DOHH2 (cell line): Measurements from ENCODE around the gene FRMD8.

Source experiments
- H3F3A ChIP-seq: fragments of 200-600 bp; sonication (generic), shearing (Covaris generic); 2 replicates; pipeline ENCODE4 v1.6.0; 2016; ENCODE audit warnings: antibody characterized with exemption, mild to moderate bottlenecking; ENCODE audit not compliant: control insufficient read depth, insufficient read depth
- H3K27ac ChIP-seq: fragments of 200-600 bp; sonication (generic); 2 replicates; pipeline ENCODE4 v1.5.1; 2014; ENCODE audit warnings: low read depth, mild to moderate bottlenecking, low read length, moderate library complexity
- H3K27me3 ChIP-seq: fragments of 200-600 bp; sonication (generic); 2 replicates; pipeline ENCODE4 v1.6.1; 2014; ENCODE audit warnings: mild to moderate bottlenecking, low read length, mixed read lengths; ENCODE audit not compliant: control insufficient read depth
- H3K36me3 ChIP-seq: fragments of 200-600 bp; sonication (generic); 2 replicates; pipeline ENCODE4 v1.6.1; 2014; ENCODE audit warnings: mild to moderate bottlenecking, low read length, moderate library complexity, mixed read lengths; ENCODE audit not compliant: control insufficient read depth
- H3K4me1 ChIP-seq: fragments of 200-600 bp; sonication (generic); 2 replicates; pipeline ENCODE4 v1.6.1; 2014; ENCODE audit warnings: mild to moderate bottlenecking, low read length, mixed read lengths; ENCODE audit not compliant: control insufficient read depth
- H3K4me2 ChIP-seq: fragments of 200-600 bp; sonication (generic); 2 replicates; pipeline ENCODE4 v1.6.0; 2014; ENCODE audit warnings: mild to moderate bottlenecking, low read length, moderate library complexity
- H3K4me3 ChIP-seq: fragments of 200-600 bp; sonication (generic); 2 replicates; pipeline ENCODE4 v1.5.1; 2014; ENCODE audit warnings: mild to moderate bottlenecking, low read length, mixed read lengths
- H3K79me2 ChIP-seq: fragments of 200-600 bp; sonication (generic); 2 replicates; pipeline ENCODE4 v1.6.1; 2014; ENCODE audit warnings: mild to moderate bottlenecking, low read length, mixed read lengths; ENCODE audit not compliant: control insufficient read depth
- H3K9me2 ChIP-seq: fragments of 200-600 bp; sonication (generic); replicated peaks from 2 replicates; pipeline ENCODE4 v1.6.1; 2014; ENCODE audit warnings: mild to moderate bottlenecking, low read length, mixed read lengths; ENCODE audit not compliant: control insufficient read depth
- H3K9me3 ChIP-seq: fragments of 200-600 bp; sonication (generic); 2 replicates; pipeline ENCODE4 v1.6.1; 2014; ENCODE audit warnings: antibody characterized with exemption, low read length, mixed read lengths; ENCODE audit not compliant: control insufficient read depth, insufficient read depth
- H4K20me1 ChIP-seq: fragments of 200-600 bp; sonication (generic); 2 replicates; pipeline ENCODE4 v1.6.0; 2014; ENCODE audit warnings: low read depth, mild to moderate bottlenecking, antibody characterized with exemption, low read length, moderate library complexity; ENCODE audit not compliant: control insufficient read depth, insufficient read depth
- CTCF ChIP-seq: fragments of 200-600 bp; sonication (generic); IDR thresholded peaks from one replicate; pipeline ENCODE4 v1.5.1; 2014; ENCODE audit warnings: antibody characterized with exemption, mild to moderate bottlenecking, low read depth, low read length; ENCODE audit not compliant: poor library complexity, severe bottlenecking
- EZH2phosphoT487 ChIP-seq: fragments of 200-600 bp; sonication (generic); IDR thresholded peaks from 2 replicates; pipeline ENCODE4 v1.6.1; 2017; ENCODE audit warnings: borderline replicate concordance, mild to moderate bottlenecking, antibody characterized with exemption, low read length, moderate library complexity, mixed read lengths

Gene FRMD8

GRCh38 chr11:65386307-65387140 is at the start of gene FRMD8:
Gene FRMD8 (plus strand): TSS chr11:65386637. CDS start chr11:65387037, 400 bp downstream.
- Histone ChIP-seq H3K79me2 (peaks cover 47% of the 10 kb centered on the region), H3K4me3 (peak within 1 kb of the TSS; percentile 97), H3K4me2 (peak within 1 kb of the TSS; percentile 98), H3K9me2 (no peaks in the 10 kb centered on the region), H3K27me3 (no peaks in the 10 kb centered on the region), H4K20me1 (0 out of 2 replicates have a peak, but pooled peaks cover 3% of the 10 kb centered on the region), H3K9me3 (no peaks in the 10 kb centered on the region), H3K36me3 (peaks cover 34% of the 10 kb centered on the region), H3F3A (peaks cover 7% of the 10 kb centered on the region), H3K27ac (peak within 1 kb of the TSS; percentile 17; the same call in 1 of the 2 replicates), H3K4me1 (peaks cover 89% of the 10 kb centered on the region)
- TF ChIP-seq CTCF (no peak), EZH2phosphoT487 (no peak)

- H3K27me3 ChIP-seq, result no peaks in the 10 kb centered on the region
- peaks cover 68% of the 10 kb centered on the region for H3K79me2 ChIP-seq
- no peak overlapping the region for H3K4me3 ChIP-seq
- peaks cover 14% of the 10 kb centered on the region; the same call in 1 of the 2 replicates for H4K20me1 ChIP-seq
- no peak overlapping the region for H3K27ac ChIP-seq
- H3K36me3 ChIP-seq, result peaks cover 72% of the 10 kb centered on the region
- no peaks in the 10 kb centered on the region for H3F3A ChIP-seq
- H3K4me1 ChIP-seq, result peaks cover 12% of the 10 kb centered on the region
- TF ChIP-seq CTCF (no peak), EZH2phosphoT487 (no peak)
- H3K9me3 ChIP-seq, result no peaks in the 10 kb centered on the region
- no peak overlapping the region for H3K4me2 ChIP-seq
- no peaks in the 10 kb centered on the region for H3K9me2 ChIP-seq
These were observed 47.8 kb upstream of the FRMD8 start for GRCh38 chr11:65338676-65339075.

DNA sequence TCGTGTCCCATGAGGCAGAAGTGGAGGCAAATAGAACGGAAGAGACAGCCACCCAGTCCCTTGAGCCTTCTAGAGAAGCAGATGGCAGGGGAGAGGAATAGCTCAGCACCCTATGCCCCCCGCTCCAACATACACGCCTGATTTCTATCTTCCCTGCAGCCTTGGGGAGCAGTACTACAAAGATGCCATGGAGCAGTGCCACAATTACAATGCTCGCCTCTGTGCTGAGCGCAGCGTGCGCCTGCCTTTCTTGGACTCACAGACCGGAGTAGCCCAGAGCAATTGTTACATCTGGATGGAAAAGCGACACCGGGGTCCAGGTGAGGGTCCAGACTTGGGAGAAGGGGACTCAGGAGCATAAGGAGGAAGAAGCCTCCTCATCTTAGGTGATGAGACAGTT is 46.2 kb upstream of the FRMD8 start:
- H3K4me3 ChIP-seq, result no peak overlapping the region
- H4K20me1 ChIP-seq, result peaks cover 8% of the 10 kb centered on the region; the same call in 1 of the 2 replicates
- peaks cover 52% of the 10 kb centered on the region for H3K79me2 ChIP-seq
- H3K27ac ChIP-seq, result no peak overlapping the region
- peaks cover 80% of the 10 kb centered on the region for H3K36me3 ChIP-seq
- H3K4me2 ChIP-seq, result no peak overlapping the region
- no peak for TF ChIP-seq EZH2phosphoT487
- TF ChIP-seq CTCF, result no peak
- no peaks in the 10 kb centered on the region for H3K9me2 ChIP-seq
- no peaks in the 10 kb centered on the region for H3K27me3 ChIP-seq
- no peaks in the 10 kb centered on the region for H3K9me3 ChIP-seq
- no peaks in the 10 kb centered on the region for H3F3A ChIP-seq
- H3K4me1 ChIP-seq, result peaks cover 4% of the 10 kb centered on the region
